Fibroblast of the conjunctiva (primary cell): ENCODE data around the gene ARMC3.
A peak's percentile ranks its signal among the peaks of the same experiment; 100 is the strongest.

Source experiments
- DNase-seq: peaks from one replicate; pipeline ENCODE4 v3.0.0-alpha.2; 2010; ENCODE audit warnings: low read depth

ARMC3 gene

DNA sequence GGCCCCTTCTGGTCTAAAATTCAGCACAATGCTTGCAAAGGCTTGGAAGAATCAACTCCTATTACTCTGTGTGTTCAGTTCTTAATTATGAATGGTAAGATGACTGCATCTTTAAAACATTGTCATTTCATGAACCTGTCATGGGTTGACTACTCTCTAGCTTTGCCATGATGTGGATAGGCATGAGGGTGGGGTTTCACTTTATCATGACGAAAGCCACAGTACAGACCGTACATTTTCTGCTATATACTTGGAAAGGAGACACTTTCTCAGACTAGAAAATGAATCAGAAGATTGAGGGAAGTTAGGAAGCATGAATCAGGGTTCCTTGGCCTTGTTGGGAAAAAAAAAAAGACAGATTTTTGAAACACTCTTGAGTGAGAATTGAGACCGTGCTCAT lies 147.8 kb downstream of the ARMC3 start:
- no peak for DNase-seq

DNA sequence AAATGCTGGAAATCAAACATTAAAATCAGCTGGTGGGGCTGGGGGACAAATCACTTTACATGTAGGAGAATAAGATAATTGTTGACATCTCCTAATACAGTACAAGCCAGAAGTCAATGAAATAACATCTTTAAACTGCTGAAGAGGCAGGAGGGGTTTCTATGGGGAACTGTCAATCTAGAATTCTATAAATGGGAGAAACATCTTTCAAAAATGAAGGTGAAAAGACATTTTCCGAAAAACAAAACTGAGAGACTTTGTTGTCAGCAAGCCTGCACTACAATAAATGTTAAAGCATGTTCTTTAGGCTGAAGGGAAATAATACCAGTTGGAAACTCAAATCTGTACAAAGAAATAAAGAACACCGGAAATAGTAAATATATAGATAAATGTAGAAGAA lies 150.3 kb downstream of the ARMC3 start:
- DNase-seq: no peak

DNA sequence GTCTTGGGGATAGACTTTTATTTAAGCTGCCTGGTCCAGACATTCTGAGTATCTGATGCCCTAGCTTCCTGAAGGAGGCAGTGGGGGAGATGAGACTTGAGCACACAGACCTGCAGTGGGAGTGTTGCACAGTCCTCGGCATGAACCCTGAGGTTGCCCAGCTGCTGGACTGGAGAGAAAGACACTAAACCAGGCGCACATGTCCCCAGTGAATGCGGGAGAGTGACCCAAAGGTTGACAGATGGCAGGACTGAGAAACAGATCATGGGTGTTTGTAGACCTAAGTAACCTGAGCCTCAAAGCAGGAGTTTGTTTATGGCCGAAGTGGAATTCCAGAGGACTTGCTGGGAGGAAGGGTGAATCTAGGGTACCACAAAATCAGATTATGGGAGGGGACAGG lies 151.8 kb downstream of the ARMC3 start:
- DNase-seq: no peak

DNA sequence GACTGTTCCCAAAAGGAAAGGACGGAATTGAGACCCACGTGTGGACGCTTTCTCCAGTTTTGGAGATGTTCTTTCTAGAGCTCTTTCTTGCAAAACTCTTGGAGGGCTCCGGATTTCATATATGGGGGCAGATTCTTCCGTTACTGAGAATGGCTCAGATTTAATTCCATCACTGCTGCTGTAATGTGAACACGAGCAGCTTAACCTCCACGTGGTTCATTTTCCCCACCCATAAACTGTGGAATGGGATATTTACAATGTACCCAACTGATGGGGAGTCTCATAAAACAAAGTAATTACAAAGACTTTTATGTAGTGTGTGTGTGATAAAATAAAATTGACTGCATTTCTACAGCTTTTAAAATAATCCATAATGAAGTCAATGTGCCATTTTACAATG lies 152.4 kb downstream of the ARMC3 start:
- no peak for DNase-seq

DNA sequence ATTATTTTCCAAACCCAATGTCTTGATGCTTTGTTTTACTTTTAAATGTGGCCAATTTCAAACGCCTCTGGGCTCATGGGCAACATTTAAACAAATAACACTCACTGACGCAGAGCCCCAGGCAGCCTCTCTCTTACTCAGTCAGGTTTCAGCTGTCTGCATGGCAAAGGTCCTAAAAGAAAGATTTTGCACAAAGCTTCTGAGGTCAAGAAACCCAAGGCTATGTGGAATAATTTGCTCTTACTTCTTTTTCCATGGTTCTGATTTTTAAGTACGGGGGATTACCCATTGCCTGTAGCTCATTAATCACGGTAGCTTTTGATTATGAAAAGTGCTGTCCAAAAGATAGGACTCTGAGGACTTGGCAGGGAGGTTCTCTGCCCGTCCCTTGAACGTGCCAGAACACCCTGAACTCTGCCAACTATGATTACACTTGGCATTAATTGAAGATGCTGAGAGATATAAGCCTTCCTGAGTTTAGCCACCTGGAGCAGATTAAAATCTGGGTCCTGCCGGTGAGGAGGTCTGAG lies 153.4 kb downstream of the ARMC3 start:
- peak; percentile 23 for DNase-seq

DNA sequence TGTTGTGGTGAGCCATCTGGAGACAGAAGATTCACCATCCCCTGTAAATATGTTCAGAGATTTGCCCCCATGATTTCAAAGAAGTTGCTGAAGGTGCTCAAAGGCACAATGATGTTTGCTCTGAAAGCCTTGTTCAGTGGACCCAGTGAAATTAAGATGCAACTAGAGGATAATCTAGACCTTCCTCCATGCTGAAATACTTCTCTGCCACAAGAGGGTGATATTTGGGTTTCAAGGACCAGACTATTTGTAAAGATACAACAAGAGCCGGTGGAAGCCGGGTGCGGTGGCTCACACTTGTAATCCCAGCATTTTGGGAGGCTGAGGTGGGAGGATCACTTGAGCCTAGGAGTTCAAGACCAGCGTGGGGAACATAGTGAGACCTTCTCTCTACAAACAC lies 154.0 kb downstream of the ARMC3 start:
- no peak for DNase-seq
